Right renal cortex interstitium (tissue), 3 donors: ENCODE results near the gene ALOX15. TPM values are rescaled to one million over a fixed set of nuclear protein-coding genes. Genes with fewer than 3 reads are reported as not detected.
"Not testable (repeated sequence)": the region's sequence is repeated elsewhere in the genome, so short reads cannot be mapped to it uniquely, and the experiment has no call there.

ENCODE experiments used
- DNase-seq, 3 donors: peaks; one replicate each; pipeline ENCODE4 v3.0.0-alpha.2; 2013; ENCODE audit warnings: low read depth in 3 of 3, low spot score in 2 of 3
- polyA plus RNA-seq, 3 donors: library from polyadenylated mRNA; unstranded; fragments of 120-200 nt; gene quantifications; one replicate each; pipeline ENCODE4 v1.2.1, GENCODE V29; 2013; ENCODE audit not compliant: insufficient read length in 3 of 3

Gene ALOX15
- polyA plus RNA-seq, 3 donors, result 0.37 to 0.43 (median 0.37) TPM

DNA sequence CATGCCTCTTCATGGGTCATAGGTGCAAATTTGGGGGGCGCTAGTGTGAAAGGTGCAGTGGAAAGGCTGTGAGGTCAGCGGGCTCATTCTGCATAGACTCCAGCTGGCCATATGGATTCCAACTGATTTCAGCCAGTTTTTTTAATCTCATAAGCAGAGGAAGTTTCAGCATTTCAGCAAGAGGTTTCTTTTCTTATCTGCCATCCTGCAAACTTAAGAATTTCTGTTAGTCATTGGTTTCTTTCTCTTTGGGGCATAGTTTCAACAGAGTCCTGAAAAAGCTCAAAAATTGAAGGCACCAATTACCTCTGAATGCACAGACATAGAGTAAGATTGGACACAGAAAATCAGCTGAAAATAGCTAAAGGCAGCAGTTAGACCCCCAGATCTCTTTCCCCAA, 16.2 kb upstream of the ALOX15 start:
- DNase-seq, result no peak

GRCh38 chr17:4655933-4656332, 14.5 kb upstream of the ALOX15 start:
- not testable (repeated sequence) for DNase-seq

DNA sequence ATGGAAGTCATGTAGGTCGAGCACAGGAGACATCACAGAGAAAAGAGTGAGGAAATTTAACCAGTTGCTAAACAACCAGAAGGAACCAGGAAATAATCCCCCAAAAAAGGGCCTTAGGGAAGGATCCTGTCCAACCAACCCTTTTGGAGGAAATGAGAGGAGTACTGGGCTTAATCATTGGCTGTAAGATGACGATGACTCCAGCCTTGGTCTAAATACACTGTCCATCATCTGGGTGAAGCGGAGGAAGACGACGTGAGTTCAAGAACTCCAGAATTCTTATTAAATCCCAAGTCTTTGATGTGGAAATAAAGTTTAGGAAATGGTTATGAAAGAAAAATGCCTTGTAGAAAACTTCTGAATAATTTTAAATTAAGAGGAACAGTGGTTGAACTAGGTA, 11.5 kb upstream of the ALOX15 start:
- no peak for DNase-seq

DNA sequence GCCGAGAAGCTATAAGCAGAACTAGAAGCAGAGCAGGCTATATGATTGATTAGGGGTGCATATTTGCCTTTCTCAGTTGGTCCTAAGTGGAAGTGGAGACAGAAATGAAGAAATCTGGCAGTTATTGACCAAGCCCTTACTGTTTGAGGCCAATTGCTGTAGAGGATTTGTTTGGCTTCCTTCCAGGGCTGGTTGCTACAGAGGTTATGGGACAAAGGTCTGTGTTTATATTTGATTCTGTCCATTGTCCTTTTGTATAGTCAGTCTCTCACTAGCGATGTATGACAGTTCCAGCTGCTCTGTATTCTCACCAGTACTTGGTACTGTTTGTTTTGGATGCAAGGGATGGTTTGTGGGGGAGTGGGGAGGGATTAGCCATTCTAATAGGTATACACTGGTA, 7.3 kb upstream of the ALOX15 start:
- DNase-seq, result no peak

- DNase-seq, result no peak
These were observed 4.2 kb upstream of the ALOX15 start for GRCh38 chr17:4645642-4646041.

DNA sequence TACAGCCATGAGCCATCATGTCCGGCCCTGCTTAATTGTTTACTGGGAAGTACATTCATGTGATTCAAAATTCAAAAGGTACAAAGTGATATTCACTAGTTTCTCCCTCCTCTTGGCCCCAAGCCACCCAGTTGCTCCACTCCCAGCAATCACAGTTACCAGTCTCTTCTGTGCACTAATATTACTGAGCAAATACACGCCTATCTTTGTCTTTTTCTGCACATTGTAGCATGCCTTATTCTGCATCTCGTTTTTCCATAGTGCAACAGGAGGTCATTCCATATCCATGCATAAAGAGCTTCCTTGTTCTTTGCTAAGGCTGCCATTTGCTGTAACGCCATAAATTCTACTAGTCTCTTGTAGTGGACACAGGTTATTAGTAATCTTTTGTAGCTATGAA, 2.2 kb upstream of the ALOX15 start:
- no peak for DNase-seq

GRCh38 chr17:4642286-4642685, 808 bp upstream of the ALOX15 start:
- no peak for DNase-seq

DNA sequence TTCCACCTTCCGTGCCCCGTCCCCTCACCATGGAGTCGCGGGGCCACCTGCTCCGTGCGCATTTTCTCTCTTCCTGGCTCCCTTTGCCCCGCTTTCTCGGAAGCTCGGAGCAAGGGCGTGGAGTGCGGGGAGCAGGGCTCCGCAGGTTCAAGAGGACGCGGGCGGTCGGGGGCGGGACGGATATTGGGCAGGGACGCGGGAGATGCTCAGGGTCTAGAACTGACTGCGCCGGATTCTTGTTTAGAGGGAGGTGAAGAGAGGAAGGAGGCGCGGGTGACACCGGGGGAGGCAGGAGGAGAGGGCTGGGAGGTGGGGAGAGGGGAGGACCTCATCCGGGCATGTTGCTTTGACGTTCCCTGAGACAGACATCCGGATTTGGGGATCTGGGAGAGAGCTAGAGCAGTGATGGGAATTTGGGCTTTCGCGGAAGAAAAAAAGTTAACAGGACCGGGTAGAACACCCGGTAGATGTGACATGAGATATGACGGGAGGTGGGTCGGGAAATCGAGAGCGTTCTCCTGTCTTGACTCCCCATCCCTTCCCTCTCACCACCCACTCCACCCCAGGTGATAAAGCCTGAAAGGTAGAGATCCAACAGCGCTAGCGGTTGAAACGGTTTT, 799 bp downstream of the ALOX15 start:
- not testable (repeated sequence) for DNase-seq

- not testable (repeated sequence) for DNase-seq
These were observed 2.0 kb downstream of the ALOX15 start for GRCh38 chr17:4639301-4640059.

- not testable (repeated sequence) for DNase-seq
These were observed 2.7 kb downstream of the ALOX15 start for GRCh38 chr17:4638766-4639165.

GRCh38 chr17:4636474-4637100, 4.9 kb downstream of the ALOX15 start:
- no peak for DNase-seq

DNA sequence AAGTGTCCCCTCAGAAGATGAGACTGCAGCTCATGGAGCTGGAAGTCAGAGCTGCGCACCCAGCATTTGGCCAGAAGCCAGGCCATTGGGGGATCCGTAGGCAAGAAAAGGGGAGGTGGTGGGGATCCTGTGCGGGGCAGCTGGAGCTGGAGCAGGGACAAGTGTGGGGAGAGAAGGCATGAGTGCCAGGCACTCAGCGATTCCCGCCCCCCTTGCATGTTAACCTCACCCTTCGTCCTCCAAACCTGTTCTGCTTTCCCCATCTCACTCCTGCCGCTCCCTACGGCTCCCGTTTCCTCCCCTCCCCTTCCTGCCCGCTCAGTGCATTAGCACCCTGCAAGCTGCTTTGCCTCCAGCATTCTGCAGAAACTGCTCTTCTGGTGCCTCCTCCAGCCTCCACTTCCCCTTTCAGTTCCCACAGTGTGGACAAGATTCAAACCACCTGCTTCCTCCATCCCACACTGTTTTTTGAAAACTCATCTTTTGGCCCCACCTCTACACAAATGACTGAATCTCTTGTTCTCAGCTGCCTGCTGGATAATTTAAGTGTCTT, 5.6 kb downstream of the ALOX15 start:
- no peak for DNase-seq

GRCh38 chr17:4634976-4635375, 6.5 kb downstream of the ALOX15 start:
- DNase-seq, result no peak

GRCh38 chr17:4633643-4634042, 7.8 kb downstream of the ALOX15 start:
- no peak for DNase-seq

- DNase-seq, result no peak
These were observed 8.9 kb downstream of the ALOX15 start for GRCh38 chr17:4632581-4632920.

DNA sequence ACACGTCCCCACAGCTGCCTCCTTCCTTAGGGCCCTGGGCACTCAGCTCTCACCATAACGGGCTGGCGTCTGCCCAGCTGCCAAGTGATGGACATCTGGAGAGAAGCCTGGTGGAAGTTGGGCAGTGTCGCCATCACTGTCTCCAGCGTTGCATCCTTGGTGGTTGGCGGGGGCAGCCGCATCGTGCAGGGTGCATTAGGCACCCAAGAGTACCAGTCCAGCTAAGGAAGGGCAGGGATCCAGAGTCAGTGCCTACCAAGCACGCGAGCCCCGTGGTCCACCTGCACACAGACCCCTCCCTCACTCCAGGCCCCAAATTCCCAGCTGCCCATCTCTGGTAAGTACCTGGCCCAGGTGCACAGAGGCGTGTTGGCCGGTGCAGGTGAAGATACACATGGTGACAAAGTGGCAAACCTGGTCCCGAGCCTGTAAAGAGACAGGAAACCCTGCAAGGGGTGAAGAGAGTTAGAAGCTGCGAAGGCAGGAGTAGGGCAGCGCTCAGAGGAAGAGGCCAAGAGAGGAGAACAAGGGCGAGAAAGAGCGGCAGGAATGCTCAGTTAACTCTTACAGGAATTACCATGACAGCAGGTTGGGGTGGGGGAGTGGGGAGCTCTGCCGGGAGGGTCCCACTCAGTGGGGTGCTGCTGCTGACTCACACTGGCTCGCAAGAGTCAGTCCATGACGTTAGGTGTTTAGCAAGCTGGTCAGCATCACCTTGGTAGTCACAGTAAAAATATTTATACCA, 9.5 kb downstream of the ALOX15 start:
- DNase-seq, result no peak

GRCh38 chr17:4631431-4631830, 10.0 kb downstream of the ALOX15 start:
- DNase-seq, result no peak

DNA sequence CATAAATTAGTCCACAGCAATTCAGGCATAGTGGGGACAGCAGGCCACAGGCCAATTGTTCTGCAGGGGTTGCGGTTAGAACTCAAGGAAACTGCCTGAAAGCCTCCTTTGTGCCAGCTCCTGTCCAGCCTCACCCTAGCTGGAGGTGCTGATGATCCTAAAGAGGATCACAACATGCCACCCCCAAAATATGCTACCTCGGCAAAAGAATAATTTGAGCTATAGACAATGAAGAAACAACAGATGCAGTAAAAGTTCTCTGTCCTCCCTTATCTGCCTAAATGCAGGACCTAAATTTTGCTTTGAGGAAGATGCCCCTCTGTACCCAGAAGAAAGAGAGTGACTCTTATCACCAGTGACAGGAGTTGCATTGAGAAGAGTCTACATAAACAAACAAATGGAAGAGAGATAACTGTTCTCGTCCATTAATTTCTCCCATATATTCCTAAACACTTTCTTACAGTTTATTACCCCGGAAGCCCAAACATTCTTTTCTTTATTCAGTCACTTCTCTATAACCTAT, 14.7 kb downstream of the ALOX15 start:
- DNase-seq, result no peak

DNA sequence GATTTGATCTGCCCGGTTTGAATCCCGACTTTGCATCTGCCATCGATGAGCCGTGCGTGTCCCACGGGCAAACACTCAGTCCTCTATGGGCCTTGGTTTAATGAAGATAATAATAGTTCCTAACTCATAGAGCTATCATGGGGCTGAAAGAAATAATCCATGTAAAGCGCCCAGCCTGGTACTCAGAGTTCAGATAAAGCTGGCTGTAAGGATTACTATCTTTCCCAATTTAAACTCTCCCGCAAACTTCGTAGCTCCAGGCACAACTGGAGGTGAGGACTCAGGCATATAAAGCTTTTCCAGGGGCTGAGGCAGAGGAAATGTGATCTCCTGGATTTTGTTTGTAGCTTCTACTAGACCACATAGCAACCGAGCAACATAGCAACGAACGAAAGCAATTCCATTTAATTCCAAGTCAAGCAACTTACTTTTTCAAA, 16.3 kb downstream of the ALOX15 start:
- peak in 2 of 3 donors; percentile 36 to 61 for DNase-seq

GRCh38 chr17:4624451-4624911, 17.0 kb downstream of the ALOX15 start:
- DNase-seq, result not testable (repeated sequence)

- DNase-seq, result no peak
These were observed 18.2 kb downstream of the ALOX15 start for GRCh38 chr17:4623249-4623648.
